SU-DHL-6 (cell line): ENCODE measurements around the gene WWOX.

Experiments
- H2AFZ ChIP-seq: fragments of 200-600 bp; sonication (generic); 2 replicates; pipeline ENCODE4 v1.6.1; 2014; ENCODE audit warnings: low read depth, mild to moderate bottlenecking, moderate library complexity, mixed read lengths, antibody characterized with exemption, low read length; ENCODE audit not compliant: severe bottlenecking
- H3F3A ChIP-seq: fragments of 200-600 bp; shearing (Covaris generic); 2 replicates; pipeline ENCODE4 v1.6.0; 2016; ENCODE audit warnings: antibody characterized with exemption, mild to moderate bottlenecking; ENCODE audit not compliant: insufficient read depth
- H3K27ac ChIP-seq: fragments of 200-600 bp; sonication (generic); 2 replicates; pipeline ENCODE4 v1.5.1; 2016; ENCODE audit warnings: low read depth, mild to moderate bottlenecking, low read length, moderate library complexity, mixed read lengths
- H3K27me3 ChIP-seq: fragments of 200-600 bp; sonication (generic), shearing (Covaris generic); 2 replicates; pipeline ENCODE4 v1.6.0; 2014; ENCODE audit warnings: mild to moderate bottlenecking, low read length
- H3K36me3 ChIP-seq: fragments of 200-600 bp; sonication (generic); 2 replicates; pipeline ENCODE4 v1.6.1; 2014; ENCODE audit warnings: mild to moderate bottlenecking, low read length, mixed read lengths
- H3K4me2 ChIP-seq: fragments of 300-600, 200-600 bp; shearing (Covaris generic), sonication (generic); 2 replicates; pipeline ENCODE4 v1.6.0; 2014; ENCODE audit warnings: low read length, low read depth, mild to moderate bottlenecking; ENCODE audit not compliant: poor library complexity, severe bottlenecking
- H3K4me3 ChIP-seq: fragments of 200-600 bp; sonication (generic); 2 replicates; pipeline ENCODE4 v1.5.1; 2014; ENCODE audit warnings: antibody characterized with exemption, low read length, mild to moderate bottlenecking, mixed read lengths; ENCODE audit not compliant: insufficient read depth, poor library complexity, severe bottlenecking
- H3K79me2 ChIP-seq: fragments of 200-600 bp; sonication (generic); 2 replicates; pipeline ENCODE4 v1.6.1; 2014; ENCODE audit warnings: mild to moderate bottlenecking, low read length, moderate library complexity; ENCODE audit not compliant: insufficient read depth
- H3K9ac ChIP-seq: fragments of 200-600 bp; sonication (generic); 2 replicates; pipeline ENCODE4 v1.7.0; 2014; ENCODE audit warnings: mild to moderate bottlenecking, low read length
- H3K9me2 ChIP-seq: fragments of 200-600 bp; sonication (generic); replicated peaks from 2 replicates; pipeline ENCODE4 v1.6.1; 2014; ENCODE audit warnings: low read length; ENCODE audit not compliant: insufficient read depth
- H3K9me3 ChIP-seq: fragments of 200-600 bp; sonication (generic); 2 replicates; pipeline ENCODE4 v1.6.1; 2014; ENCODE audit warnings: low read length, mixed read lengths; ENCODE audit not compliant: insufficient read depth
- H4K20me1 ChIP-seq: fragments of 200-600 bp; sonication (generic); 2 replicates; pipeline ENCODE4 v1.6.1; 2014; ENCODE audit warnings: low read depth, mild to moderate bottlenecking, antibody characterized with exemption, low read length, moderate library complexity, mixed read lengths
- EZH2phosphoT487 ChIP-seq: fragments of 200-600 bp; sonication (generic), shearing (Covaris generic); conservative IDR thresholded peaks from 2 replicates; pipeline ENCODE4 v1.6.1; 2018; ENCODE audit warnings: mild to moderate bottlenecking, antibody characterized with exemption, low read length, moderate library complexity, mixed read lengths
- TF ChIP-seq, protein P1 (sequence below): fragments of 200-600 bp; sonication (generic); IDR thresholded peaks from one replicate; pipeline ENCODE4 v1.5.1; 2017; ENCODE audit warnings: antibody characterized with exemption, mild to moderate bottlenecking, low read length, moderate library complexity; ENCODE audit not compliant: insufficient read depth, poor library complexity, severe bottlenecking

Gene WWOX

DNA sequence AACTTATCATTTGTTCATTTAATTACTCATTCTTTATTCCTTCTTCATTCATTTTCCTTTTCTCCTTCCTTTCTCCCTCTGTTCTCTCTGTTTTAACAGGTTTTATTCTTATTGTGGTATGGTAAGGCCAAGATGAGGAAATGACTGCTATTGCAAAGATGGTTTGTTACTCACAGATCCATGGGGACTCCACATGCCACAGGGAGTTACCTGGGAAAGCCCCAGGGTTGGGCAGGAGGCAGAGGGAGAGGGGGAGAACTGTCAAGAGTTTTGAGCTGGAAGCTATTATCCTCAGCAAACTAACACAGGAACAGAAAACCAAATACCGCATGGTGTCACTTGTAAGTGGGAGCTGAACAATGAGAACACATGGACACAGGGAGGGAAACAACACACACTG lies 453.3 kb downstream of the WWOX start:
- TF ChIP-seq, protein P1, sequence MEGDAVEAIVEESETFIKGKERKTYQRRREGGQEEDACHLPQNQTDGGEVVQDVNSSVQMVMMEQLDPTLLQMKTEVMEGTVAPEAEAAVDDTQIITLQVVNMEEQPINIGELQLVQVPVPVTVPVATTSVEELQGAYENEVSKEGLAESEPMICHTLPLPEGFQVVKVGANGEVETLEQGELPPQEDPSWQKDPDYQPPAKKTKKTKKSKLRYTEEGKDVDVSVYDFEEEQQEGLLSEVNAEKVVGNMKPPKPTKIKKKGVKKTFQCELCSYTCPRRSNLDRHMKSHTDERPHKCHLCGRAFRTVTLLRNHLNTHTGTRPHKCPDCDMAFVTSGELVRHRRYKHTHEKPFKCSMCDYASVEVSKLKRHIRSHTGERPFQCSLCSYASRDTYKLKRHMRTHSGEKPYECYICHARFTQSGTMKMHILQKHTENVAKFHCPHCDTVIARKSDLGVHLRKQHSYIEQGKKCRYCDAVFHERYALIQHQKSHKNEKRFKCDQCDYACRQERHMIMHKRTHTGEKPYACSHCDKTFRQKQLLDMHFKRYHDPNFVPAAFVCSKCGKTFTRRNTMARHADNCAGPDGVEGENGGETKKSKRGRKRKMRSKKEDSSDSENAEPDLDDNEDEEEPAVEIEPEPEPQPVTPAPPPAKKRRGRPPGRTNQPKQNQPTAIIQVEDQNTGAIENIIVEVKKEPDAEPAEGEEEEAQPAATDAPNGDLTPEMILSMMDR: no peak
- no peak for TF ChIP-seq EZH2phosphoT487
- H3K27ac ChIP-seq: no peak overlapping the region
- H2AFZ ChIP-seq: no peak overlapping the region
- no peaks in the 10 kb centered on the region for H4K20me1 ChIP-seq
- no peaks in the 10 kb centered on the region for H3K79me2 ChIP-seq
- no peak overlapping the region for H3K9ac ChIP-seq
- H3K4me3 ChIP-seq: no peak overlapping the region
- no peaks in the 10 kb centered on the region for H3F3A ChIP-seq
- H3K9me2 ChIP-seq: no peaks in the 10 kb centered on the region
- no peak overlapping the region for H3K4me2 ChIP-seq
- no peaks in the 10 kb centered on the region for H3K9me3 ChIP-seq
- H3K27me3 ChIP-seq: no peaks in the 10 kb centered on the region
- H3K36me3 ChIP-seq: no peaks in the 10 kb centered on the region

DNA sequence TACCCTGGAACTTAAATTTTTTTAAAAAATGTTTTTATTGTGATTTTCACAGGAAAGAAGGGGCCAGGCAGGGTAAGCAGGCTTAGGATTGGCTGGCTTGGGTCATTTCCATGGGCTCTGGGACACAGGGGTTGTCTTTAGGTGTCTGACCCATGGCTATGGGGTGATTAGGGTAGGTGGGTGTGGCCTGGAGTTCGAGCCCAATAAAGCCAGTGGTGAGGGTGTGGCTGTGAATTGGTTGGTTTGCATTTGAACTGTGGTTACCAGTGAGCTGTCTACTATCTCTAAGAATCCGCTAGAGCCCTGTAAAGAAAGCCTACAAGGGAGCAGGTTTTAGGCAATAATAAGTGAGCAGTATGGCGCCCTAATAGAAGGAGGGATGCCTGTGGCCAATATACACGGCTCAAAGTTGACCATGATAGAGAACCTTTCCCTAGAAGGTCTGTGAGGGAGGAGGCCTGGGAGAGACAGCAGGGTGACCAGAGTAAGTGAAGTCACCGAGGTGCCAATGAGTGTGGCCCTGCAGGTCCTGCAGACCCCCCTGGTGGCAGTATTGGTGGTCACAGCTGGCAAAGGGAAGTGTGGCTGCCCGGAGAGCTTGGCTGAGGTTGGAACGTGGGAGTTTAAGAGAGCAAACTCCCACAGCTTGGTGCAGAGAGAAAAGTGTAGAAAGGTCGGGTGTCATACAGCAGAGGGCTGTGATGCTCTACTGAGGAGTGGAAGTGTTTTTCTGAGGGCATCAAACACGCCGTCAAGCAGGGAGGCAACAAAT lies 454.0 kb downstream of the WWOX start:
- Histone ChIP-seq H2AFZ (no peak overlapping the region), H3F3A (no peaks in the 10 kb centered on the region), H3K9ac (no peak overlapping the region), H3K9me3 (no peaks in the 10 kb centered on the region), H3K79me2 (no peaks in the 10 kb centered on the region), H3K27ac (no peak overlapping the region), H3K36me3 (no peaks in the 10 kb centered on the region), H3K4me3 (no peak overlapping the region), H3K4me2 (no peak overlapping the region), H3K9me2 (no peaks in the 10 kb centered on the region), H3K27me3 (no peaks in the 10 kb centered on the region), H4K20me1 (no peaks in the 10 kb centered on the region)
- TF ChIP-seq, protein P1: no peak
- no peak for TF ChIP-seq EZH2phosphoT487

DNA sequence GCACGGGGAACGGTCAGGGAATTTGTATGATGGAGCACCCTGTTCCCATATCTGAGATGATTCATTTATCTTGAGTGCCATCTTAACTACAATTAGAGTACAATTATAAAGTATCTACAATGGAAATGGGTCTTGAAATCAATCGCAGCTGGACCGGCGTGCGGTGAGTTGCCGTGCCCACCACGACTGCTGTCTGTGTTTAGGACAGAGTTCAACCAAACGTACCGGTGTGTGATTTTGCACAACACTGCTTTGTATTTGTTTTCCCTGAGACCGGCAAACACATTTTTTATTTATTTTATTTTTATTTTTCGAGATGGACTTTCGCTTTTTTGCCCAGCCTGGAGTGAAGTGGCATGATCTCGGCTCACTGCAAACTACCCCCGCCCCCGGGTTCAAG lies 457.0 kb downstream of the WWOX start:
- H2AFZ ChIP-seq: no peak overlapping the region
- no peaks in the 10 kb centered on the region for H3K27me3 ChIP-seq
- no peak overlapping the region for H3K4me3 ChIP-seq
- H3K9me2 ChIP-seq: no peaks in the 10 kb centered on the region
- no peak overlapping the region for H3K4me2 ChIP-seq
- H3F3A ChIP-seq: no peaks in the 10 kb centered on the region
- H3K9ac ChIP-seq: no peak overlapping the region
- no peaks in the 10 kb centered on the region for H3K79me2 ChIP-seq
- H3K36me3 ChIP-seq: no peaks in the 10 kb centered on the region
- no peaks in the 10 kb centered on the region for H4K20me1 ChIP-seq
- TF ChIP-seq EZH2phosphoT487: no peak
- TF ChIP-seq, protein P1: no peak
- no peaks in the 10 kb centered on the region for H3K9me3 ChIP-seq
- H3K27ac ChIP-seq: no peak overlapping the region
